Measurements from ENCODE around the gene SH3PXD2A.
"Not testable (repeated sequence)": the region's sequence is repeated elsewhere in the genome, so short reads cannot be mapped to it uniquely, and the experiment has no call there.

SH3PXD2A gene

DNA sequence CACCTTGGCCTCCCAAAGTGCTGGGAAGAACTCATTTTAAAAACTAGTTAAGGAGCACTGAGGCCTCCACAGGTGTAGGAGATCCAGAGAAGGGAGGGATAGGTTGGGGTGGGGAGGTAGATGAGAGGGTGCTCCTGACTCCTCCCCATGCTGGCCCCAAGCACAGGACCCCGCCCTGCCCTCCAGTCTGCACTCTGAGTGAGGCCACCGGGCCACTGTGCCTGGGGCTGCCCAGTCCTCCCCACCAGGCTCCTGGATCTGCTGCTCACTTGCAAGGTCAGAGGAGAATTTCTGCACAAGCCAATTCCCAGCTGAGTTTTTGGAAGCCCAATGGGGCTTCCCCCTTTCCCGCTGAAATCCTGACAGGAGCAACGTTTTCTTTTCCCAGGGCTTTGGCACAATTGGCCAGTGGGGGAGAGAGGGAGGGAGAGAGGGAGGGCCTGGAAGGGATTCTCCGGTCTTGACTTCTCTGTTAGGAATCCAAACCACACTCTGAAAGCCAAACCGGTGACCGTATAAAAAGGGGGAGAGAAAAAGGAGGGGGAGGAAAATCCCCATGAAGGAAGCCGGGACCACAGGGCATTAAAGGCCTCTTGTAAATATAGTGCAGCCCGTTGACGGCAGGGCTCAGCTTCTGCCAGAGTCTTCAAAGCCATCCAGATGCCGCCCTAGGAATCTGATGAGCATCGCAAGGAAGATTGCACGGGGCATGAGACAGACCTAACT, 116.2 kb downstream of the SH3PXD2A start:
- no peak for DNase-seq

DNA sequence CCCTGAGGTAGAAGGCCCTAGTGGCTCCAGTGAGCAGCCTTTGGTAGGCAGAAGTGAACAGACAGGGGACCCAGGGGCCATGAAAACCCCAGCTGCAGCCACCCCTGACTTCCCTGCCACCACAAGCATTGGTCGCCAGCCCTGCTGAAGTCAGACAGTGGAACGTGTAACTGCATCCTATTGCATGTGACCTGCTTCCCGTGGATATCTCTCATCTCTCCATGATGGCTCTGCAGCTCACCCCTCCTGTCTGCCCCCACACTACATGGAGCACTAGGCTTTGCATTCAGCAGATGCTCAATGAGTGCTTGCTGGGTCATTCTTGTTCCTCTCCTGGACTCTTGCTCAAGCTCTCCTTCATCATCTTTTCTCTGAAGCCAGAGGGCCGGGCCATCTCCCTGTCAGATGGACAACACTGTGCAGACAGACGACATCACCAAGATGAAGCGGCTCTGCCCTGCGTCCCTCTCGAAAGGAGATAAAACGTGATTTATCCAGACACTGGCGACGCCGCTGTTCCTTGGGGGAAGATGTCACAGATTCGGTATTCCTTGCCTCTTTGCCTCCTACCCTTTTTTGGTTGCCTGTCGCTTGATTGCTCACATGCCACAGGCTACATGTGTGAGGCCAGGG, 117.5 kb downstream of the SH3PXD2A start:
- DNase-seq = no peak

DNA sequence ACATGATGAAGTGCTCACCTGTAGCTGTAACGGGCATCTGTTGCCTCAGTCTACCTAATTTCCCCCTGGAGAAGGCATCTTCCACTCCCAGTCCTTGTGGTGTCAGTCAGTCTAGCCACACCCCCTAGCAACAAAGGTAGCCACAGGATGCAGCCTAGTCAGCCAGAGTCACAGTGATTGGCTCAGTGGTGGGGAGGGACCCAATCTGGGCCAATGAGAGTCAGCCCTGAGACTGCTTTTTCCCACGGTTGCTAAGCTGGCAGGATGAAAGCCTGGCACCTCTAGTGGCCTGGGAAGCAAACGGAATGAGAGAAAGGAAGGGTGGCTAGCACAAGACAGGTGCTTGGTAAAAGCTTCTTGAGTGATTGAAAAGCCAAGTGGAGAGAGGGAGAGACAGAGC, 118.6 kb downstream of the SH3PXD2A start:
- DNase-seq = no peak

GRCh38 chr10:103736044-103736443, 119.3 kb downstream of the SH3PXD2A start:
- no peak for DNase-seq

GRCh38 chr10:103734731-103735130, 120.6 kb downstream of the SH3PXD2A start:
- DNase-seq = no peak

DNA sequence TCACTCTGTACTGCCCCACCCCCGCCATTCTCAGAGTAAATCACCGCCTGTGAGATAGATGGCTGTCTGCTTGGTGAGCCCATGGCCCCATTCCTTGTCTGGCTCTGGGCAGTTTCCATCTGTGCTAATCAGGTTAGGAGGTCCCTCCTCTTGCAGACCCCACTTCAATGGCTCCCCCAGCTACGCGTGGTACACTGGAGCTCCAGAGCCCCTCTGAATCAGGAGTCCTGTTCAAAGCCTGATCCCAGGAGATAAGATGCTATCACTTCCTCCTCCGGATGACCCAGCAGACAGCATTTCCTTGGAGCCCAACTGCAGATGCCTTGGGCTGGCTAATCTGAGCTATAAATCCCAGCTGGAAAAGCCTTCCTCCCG, 122.3 kb downstream of the SH3PXD2A start:
- no peak for DNase-seq

DNA sequence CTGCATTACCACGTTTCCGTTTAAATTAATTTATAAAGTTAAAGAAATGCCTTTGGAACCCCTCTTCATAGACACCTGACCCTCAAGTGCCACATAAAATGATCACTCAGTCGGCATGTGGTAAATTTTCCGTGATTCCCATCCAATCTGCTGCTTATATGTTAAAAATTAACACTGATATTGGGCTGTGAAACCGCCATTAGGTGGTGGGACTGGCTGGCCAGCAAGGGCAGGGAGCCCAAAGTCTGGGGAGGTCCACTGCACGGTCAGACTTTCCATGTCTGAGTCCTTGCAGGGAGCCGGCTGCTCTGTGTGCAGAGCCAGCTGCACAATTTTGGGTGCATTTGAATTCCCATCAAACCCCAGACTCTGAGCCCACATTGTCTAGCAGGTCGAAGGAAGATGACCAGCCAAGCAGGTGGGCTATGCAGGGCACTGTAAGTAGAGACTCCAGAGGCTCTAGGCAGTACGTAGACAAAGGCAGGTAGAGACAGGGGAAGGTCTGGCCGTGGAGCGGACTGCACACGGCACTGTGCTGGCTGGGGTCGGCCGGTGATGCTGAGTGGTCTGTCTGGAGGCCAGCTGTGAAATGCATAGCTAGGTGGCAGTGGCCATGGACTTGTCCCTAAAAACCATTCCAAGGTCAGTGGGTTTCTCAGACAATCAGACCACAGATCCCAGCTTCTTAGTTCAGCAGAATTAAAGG, 122.9 kb downstream of the SH3PXD2A start:
- DNase-seq = no peak

DNA sequence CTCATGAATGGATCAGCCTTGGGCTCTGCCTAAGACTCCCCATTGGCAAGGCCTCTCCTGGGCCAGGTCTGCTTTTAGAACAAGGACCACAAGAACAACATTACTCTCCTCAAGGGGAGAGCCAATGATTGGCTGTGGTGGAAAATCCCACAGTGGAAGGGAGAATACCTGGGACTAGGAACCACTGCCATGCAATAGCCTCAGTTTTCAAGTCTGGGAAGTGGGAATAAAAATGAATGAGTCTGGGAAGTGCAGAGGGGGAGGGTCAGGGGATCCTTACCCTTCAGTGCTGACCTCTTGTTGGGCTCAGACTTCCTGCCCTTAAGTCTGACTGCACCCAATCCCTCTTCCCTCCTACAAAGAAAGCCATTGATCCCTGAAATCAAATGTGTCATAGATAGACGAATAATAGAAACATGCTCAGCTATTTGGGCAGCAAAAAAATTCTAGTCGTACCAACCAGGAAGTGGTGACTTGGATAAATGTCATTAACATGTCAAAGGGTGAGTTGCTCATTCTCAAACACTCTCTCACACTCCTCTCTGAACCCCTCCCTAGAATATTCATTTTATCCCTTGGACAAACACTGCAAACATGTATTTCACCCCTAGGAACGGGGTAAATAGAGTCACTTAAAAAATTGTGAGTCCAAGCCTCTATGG, 123.6 kb downstream of the SH3PXD2A start:
- no peak for DNase-seq

GRCh38 chr10:103731026-103731425, 124.3 kb downstream of the SH3PXD2A start:
- DNase-seq = not testable (repeated sequence)

DNA sequence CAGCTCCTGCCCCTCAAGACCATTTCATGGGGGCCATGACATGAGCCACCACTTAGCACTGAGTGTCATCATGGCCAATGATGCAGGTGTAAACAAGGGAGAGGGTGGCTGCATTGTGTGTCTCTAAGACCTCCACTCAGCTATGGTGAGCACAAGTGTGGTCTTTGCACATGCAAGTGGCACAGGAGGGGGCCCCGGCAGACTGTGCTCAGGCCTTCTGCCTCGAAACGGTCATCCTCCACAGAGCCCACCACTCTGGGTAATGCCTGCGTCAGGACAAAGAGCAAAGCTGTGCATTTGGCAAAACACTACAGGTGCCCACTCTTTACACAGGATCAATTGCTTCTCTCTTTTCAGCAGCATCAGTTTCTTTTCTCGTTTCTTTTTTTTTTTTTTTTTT, 125.5 kb downstream of the SH3PXD2A start:
- DNase-seq = no peak

DNA sequence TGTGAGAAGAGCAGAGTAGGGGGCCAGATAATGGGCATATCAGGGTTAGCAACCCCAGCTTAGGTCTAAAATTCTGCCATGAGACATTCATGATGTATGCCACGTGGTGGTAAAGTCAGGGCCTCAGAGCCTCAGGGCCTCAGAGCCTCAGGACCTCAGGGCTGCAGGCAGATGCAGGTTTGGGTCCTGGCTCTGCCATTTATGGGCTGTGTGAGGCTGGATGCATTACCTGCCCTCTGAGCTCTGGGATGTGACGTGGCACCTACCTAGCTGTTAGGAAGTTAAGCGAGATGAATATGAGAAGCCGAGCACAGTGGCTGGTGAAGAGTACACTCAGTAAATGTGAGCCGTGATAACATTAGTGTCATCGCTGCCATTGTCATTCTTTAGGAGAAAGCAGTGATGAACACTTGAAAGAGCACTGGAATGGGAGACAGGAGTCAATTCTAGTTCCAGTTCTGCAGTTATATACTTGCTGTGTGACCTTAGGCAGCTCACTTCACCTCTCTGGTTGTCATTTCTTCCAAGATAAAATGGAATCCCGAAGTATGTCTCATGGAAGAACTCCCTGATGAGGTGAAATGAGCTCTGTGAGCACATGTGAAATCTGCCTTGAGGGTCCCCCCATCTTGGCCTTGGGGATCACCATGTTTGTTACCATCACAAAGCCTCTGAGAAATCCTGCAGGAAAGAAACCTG, 127.2 kb downstream of the SH3PXD2A start:
- no peak for DNase-seq

- DNase-seq = no peak
Measured at GRCh38 chr10:103727546-103727963, 127.8 kb downstream of the SH3PXD2A start.

DNA sequence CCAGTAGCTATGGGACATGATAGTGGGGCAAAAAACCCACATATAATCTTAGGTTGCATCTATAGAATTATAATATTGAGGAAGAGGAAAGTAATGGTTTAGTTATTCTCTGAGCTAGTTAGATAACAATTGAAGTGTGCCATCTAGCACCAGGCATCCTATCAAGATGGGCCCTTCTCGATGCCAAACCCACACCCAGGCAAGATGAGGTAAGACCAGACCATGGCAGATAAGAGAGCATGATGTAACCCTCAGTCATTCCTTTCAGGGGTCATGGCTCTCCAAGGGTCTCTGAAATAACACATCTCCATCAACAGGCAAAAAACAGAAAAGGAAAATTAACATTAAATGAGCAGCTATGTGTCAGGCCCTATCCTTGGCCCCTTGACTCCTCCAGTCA, 128.7 kb downstream of the SH3PXD2A start:
- no peak for DNase-seq

DNA sequence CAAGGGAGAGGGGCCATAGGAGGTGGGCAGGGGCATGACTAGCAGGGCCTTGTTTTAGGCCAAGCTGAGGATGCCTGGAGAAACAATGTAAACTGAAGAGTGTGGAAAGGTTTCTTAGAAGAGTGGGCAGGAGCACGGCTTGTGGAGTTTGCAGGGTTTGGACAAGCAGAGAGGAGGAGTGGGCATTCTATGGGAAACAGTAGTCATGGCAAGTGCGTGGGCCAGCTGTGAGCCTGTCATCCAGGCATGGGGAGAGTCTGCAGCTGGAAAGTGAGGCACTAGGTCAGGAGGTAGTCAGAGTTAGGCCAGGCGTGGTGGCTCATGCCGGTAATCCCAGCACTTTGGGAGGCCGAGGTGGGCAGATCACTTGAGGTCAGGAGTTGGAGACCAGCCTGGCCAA, 130.1 kb downstream of the SH3PXD2A start:
- no peak for DNase-seq

GRCh38 chr10:103724771-103725170, 130.6 kb downstream of the SH3PXD2A start:
- no peak for DNase-seq

- no peak for DNase-seq
Measured at GRCh38 chr10:103724074-103724473, 131.3 kb downstream of the SH3PXD2A start.

DNA sequence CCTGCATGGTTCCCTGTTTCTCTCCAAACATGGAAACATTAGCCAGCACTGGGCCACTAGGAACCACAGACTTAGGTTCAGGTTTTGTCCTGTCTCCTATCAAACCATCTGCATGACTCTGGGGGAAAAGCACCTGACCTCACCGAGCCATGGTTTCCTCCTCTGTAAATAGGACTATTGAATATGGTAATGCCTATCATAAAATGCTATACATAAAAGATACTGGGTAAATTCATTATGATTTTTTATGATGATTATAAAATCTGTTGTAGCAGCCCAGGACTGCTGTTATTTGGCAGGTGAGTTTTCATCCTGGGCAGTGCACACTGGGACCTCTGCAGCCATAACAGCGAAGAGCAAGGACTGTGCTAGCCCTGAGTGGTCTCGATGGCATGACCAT, 131.8 kb downstream of the SH3PXD2A start:
- DNase-seq = no peak

DNA sequence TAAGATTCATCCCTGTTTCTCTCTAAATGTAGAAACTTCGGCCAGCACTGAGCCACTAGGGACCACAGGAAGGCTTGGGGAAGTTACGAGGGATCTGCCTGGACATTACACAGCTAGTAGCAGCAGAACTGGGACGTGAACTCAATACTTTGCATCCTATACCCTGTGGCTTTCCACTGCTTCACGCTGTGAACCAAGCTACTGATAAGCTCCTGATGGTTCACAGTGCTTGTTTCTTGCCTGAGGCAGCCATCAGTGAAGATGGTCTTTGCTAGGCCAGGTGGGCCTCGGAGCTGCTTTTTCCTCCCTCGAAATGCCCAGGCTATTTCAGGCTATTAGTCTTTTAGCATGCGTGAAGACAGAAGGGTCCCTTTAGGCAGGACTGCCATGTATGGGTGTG, 132.7 kb downstream of the SH3PXD2A start:
- DNase-seq = no peak

DNA sequence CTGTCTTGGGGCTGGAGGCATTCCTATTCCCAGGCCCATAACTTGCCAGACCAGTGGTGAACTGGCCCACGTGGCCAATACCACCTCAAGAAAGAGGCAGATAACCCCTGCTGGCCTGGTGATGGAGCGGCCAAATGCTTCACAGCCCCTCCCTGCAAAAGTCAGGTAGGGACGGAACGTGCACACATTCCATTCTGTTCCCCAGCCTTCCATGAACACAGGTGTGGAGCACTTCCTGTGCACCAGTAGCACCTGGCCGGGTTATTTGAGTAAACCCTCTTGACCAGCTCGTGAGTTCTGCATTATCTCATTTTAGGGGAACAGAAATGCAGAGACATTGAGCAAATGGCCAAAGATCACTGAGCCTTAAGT, 134.4 kb downstream of the SH3PXD2A start:
- DNase-seq = no peak

GRCh38 chr10:103720328-103720963, 134.9 kb downstream of the SH3PXD2A start:
- no peak for DNase-seq

GRCh38 chr10:103719036-103719435, 136.3 kb downstream of the SH3PXD2A start:
- no peak for DNase-seq

- no peak for DNase-seq
Measured at GRCh38 chr10:103718247-103718620, 137.1 kb downstream of the SH3PXD2A start.
